Stimulated activated CD4-positive, alpha-beta T cell treated with anti-CD3 and anti-CD28 coated beads, TNF-alpha, amount 100 ng/mL, for 1 hour (primary cell): ENCODE results near the gene ZC3H18.

Experiments used
- DNase-seq, 3 donors: peaks; one replicate each; pipeline ENCODE4 v3.0.0-alpha.2; 2020; ENCODE audit warnings: low read depth in 3 of 3, low spot score in 1 of 3

The ZC3H18 gene

DNA sequence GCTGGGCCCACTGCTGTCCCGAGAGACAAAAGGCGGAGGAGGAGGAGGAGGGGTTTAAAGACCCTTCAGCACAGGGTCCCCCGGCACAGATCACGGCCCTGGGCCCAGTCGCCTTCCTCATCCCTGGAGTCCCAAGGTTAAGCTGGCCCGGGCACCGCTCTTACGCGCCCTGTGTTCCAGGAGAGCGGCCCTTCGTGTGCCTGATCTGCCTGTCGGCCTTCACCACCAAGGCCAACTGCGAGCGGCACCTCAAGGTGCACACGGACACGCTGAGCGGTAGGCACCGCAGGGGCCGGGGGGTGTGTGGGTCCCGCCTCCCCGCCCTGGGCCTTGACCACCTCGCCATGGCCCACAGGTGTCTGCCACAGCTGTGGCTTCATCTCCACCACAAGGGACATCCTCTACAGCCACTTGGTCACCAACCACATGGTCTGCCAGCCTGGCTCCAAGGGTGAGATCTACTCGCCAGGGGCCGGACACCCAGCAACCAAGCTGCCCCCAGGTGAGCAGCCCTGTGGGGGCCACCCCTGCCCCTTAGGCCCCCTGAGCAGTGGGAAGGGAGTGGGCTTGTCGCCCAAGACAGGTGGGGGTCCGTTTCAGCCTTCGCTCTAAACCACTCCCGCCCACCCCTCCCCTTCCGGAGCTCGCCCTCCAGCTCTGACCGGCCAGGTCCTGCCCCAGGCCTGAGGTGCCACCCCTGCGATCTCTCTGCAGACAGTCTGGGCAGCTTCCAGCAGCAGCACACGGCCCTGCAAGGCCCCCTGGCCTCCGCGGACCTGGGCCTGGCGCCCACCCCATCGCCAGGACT lies 37.6 kb upstream of the ZC3H18 start:
- DNase-seq = no peak

GRCh38 chr16:88533381-88533917 lies 36.8 kb upstream of the ZC3H18 start:
- no peak for DNase-seq

- DNase-seq = peak; percentile 31 to 79 (median 67)
These were observed 36.1 kb upstream of the ZC3H18 start for GRCh38 chr16:88533932-88534637.

DNA sequence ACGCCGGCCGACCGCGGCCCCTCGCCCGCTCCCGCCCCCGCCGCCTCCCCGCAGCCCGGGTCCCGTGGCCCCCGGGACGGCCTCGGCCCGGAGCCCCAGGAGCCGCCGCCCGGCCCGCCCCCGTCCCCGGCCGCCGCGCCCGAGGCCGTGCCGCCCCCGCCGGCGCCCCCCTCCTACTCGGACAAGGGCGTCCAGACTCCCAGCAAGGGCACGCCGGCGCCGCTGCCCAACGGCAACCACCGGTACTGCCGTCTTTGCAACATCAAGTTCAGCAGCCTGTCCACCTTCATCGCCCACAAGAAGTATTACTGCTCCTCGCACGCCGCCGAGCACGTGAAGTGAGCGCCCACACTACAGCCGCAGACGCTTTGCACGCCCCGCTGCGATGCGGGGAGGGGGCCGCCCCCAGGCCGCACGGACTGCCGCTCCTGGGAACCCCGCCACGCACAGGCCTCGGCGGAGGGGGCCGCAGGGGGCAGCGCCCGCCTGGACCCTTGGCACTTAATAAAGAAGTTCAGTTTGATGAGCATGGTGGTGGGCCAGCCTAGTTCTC lies 35.5 kb upstream of the ZC3H18 start:
- DNase-seq = peak in 1 of 3 donors; percentile 20

DNA sequence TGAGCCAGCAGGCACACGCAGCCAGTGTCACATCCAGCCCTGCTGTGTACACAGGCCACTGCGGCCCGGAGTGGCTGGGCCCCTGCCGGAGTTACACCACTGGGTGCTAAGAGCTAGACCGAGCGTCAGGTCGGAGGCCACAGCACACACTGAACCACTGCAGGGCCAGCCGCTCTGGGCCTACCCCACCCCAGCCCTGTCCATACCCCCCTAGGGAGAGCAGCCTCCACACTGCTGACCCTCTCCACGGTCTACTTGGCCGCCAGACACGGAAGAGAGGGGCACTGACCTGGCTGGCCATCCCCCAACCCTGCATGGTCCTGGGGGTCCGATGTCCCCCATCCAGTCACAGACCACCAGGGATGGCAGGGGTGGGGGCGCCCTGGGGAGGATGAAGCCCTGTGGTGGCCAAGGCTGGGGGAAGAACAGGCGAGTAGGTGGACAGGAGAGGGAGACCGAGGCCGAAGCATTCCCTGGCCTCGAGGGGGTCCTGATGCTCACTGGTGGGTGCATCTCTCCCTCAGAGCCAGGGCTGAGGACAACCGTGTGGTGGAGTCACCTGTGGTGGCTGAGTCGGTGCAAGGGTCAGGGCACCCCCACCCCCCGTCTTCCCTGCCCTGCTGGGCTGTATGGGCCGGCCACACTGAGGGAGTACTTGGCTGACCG lies 34.9 kb upstream of the ZC3H18 start:
- DNase-seq = no peak

DNA sequence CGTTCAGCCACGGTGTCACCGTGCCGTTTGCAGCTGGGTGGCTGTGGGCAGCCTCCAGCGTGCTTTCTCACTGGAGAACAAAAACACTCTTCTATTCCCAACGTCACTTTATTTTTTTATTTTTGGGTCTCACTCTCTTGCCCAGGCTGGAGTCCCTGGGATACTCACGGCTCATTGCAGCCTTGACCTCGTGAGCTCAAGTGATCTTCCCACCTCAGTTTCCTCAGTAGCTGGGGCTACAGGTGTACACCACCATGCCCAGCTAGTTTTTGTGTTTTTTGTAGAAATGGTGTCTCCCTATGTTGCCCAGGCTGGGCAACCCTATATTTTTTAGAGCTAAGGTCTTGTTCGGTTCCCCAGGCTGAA lies 34.4 kb upstream of the ZC3H18 start:
- no peak for DNase-seq

- no peak for DNase-seq
These were observed 33.7 kb upstream of the ZC3H18 start for GRCh38 chr16:88536510-88536909.

GRCh38 chr16:88536971-88537751 lies 33.0 kb upstream of the ZC3H18 start:
- no peak for DNase-seq

GRCh38 chr16:88537859-88538258 lies 32.3 kb upstream of the ZC3H18 start:
- no peak for DNase-seq

- DNase-seq = no peak
These were observed 31.7 kb upstream of the ZC3H18 start for GRCh38 chr16:88538366-88539060.

GRCh38 chr16:88539261-88539651 lies 30.9 kb upstream of the ZC3H18 start:
- no peak for DNase-seq

- DNase-seq = no peak
These were observed 30.4 kb upstream of the ZC3H18 start for GRCh38 chr16:88539652-88540345.

- no peak for DNase-seq
These were observed 29.7 kb upstream of the ZC3H18 start for GRCh38 chr16:88540346-88540977.

DNA sequence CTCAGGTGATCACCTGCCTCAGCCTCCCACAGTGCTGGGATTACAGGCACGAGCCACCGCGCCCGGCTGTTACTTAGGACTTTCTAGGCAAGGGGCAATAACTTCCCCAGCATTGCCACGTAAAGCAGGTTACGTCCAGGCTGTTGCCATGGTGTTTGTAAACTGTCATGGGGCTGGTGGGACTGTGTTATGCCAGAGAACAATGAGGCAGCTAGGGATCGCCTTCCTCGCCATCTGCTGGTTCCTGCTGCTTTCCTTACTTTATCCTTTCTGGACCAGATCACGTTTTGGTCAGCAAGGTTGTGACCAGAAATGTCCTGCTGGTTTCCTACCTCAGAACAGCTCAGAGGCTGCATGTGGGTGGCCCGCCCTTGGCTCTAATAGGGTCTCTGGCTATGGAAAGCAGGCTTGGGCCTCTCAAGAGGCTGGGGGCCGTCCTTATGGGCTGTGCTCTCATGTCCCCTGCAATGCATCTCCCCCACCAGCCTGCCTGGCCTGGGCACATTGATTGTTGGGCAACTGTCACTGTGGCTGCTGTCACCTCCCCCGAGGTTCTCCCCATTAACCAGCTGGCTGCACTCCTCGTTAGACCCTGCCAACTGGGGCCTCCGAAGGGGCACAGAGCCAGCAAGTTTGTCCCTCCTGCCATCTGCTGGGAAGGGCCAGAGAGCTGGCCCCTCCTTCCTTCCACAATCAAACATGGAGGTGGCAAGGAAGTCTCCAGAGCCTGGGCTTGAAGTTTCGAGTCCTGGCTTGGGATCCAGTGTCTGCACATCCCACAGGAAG lies 28.2 kb upstream of the ZC3H18 start:
- no peak for DNase-seq

GRCh38 chr16:88543230-88543813 lies 26.9 kb upstream of the ZC3H18 start:
- no peak for DNase-seq

- no peak for DNase-seq
These were observed 24.4 kb upstream of the ZC3H18 start for GRCh38 chr16:88545781-88546180.

- no peak for DNase-seq
These were observed 21.9 kb upstream of the ZC3H18 start for GRCh38 chr16:88548131-88548874.
